ENCODE measurements around the gene SEC11A.
"Not testable (repeated sequence)": the region's sequence is repeated elsewhere in the genome, so short reads cannot be mapped to it uniquely, and the experiment has no call there.

Gene SEC11A

DNA sequence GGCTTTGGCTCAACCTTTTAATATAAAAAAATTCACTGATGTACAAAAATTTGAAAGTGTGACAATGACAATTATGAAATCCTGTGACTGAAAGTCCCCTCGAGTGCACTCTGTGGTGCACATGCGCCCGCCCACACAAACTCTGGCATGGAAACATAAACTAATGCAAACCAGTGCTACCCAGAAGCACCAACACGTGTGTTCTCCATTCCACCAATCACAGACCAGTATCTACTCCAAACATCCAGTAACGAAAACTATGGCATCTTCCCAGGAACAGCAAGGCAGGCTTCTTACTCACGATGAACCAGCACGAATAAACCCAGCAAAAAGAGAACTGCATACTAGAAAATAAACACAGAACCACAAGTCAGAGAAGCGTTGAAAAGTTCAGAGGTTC, 46.2 kb downstream of the SEC11A start:
- no peak for DNase-seq

- DNase-seq: no peak
Observed at GRCh38 chr15:84668221-84668982, 47.5 kb downstream of the SEC11A start.

DNA sequence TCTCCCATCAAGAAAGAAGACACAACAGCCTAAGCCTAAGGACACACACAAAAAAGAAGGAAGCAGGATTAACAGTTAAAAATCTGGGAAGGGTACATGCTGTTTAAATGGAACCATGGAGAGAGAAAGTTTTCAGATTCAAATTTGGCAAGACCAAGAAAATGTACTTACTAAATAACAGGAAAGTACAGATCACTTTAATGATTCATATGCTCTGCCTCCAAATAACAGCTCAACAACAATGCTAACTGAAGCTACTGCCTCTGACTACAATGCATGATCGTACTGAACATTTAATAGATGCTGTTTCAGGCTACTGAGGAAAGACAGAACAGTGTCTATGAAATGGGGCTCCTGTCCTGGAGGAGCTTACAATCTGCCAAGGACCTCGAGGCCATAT, 49.6 kb downstream of the SEC11A start:
- no peak for DNase-seq

DNA sequence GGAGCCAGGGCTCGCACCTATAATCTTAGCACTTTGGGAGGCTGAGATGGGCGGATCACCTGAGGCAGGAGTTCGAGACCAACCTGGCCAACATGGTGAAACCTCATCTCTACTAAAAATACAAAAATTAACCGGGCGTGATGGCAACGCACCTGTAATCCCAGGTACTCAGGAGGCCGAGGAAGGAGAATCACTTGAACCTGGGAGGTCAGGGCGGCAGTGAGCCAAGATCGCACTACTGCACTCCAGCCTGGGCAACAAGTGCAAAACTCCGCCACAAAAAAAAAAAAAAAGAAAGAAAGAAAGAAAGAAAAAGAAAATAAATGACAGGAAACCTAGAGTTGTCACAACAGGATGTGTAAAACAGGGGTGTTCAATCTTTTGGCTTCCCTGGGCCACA, 54.9 kb downstream of the SEC11A start:
- no peak for DNase-seq

DNA sequence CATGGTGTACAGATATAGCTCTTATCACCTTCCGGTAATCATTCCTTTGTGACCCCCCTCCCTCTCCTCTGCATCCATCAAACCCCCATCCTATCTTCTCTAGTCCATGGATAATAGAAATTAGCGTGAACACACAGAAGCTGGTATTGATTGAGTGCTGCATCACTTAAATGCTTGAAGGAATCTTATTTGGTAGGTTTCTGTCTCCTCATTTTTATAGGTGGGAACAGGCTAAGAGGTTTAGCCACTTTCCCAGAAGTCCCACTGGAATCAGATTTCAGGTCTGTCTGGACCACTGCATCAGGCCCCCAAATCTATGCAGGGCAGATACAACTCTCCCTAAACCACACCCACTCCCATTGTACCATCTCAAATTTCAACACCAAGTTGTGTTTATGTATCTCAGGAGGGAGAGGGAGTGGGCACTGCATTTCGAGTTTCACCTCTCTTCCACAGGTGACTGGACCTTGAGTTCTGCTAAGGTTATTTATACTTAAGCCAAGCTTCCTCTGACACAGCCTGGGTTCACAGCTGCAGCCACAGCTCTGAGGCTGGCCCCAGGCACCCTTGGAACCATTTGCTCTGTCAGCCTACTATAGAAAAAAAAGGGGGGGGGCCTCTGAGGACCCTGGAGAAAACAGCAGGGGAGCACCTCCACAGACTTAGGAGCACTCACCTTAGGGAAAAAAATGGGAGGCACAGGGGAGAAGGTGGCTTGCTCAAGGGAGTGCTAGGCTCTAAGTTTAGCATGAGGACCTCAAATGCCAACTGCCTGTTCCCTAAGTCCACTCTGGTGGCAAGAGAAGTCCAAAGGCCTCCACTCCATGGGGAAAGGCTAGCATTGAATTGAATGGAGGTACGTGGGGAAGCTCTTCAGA, 55.8 kb downstream of the SEC11A start:
- DNase-seq: no peak

DNA sequence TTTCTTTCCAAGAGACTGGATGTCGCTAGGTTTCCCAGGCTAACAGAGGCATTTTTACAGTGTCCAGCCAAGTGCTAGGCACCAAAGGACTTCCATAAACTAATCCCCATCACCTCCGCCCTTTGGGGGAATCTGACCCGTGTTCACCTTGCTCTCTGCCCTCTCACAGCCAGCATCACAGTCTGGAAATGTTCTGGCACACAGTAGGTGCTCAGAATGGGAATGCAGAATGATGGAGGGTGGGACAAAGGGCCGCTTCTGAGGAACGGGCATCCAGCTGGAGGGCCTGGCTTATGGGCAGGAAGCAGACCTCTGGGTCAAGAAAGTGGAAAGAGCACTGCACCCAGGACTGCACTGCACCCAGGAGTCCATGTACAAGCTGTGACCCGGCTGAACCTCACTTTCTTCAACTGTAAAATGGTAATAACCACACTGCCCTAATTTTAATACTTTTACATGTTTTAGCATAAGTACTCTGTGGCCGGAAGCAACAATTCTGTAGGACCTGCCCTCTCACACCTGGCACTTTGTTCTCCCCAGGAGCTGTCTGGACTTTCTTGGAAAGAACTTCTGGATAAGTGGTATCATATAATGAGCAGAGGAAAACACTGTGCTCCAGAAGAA, 57.0 kb downstream of the SEC11A start:
- no peak for DNase-seq

- peak; percentile 79 for DNase-seq
Observed at GRCh38 chr15:84658080-84658787, 57.7 kb downstream of the SEC11A start, which contains the start of gene NMB. Gene NMB, minus strand, starts transcription at chr15:84658199. Its CDS starts 47 bp downstream, at chr15:84658152.

DNA sequence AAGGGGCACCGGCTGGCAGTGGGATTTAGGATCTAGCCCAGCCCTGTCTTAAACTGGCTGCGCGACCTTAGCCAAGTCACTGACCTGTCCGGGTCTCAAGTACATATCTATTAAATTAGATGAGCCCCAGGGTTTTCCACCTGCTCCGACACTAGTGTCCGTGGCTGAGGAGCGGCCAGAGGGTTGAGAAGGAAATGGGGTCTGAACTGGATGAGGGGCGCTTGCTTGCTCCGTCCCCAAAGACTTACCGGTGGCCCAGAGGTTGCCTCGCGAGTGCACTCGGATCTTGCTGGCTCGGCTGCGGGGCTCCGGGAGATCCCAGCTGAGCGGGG, 58.2 kb downstream of the SEC11A start:
- DNase-seq: no peak

DNA sequence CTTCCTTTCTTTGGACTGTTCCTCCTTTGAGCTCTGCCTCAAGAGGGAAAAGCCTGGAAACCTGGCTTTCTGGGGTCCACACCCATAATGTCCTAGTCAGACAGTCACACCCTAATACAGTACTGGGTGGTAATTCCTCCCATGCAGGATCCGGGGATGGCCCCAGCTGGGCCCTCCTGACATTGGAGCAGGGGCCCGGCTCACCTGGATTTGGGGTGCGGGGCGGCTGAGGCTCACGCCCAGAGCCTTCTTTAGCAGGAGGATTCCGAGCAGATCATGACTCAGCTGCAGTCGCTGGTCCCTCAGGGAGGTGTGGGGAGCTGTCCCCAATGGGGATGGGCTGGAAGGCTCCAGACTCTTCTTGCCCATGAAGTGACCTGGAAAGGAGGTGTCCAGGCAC, 59.0 kb downstream of the SEC11A start:
- DNase-seq: no peak

GRCh38 chr15:84654689-84655453, 61.1 kb downstream of the SEC11A start:
- peak; percentile 69 for DNase-seq

DNA sequence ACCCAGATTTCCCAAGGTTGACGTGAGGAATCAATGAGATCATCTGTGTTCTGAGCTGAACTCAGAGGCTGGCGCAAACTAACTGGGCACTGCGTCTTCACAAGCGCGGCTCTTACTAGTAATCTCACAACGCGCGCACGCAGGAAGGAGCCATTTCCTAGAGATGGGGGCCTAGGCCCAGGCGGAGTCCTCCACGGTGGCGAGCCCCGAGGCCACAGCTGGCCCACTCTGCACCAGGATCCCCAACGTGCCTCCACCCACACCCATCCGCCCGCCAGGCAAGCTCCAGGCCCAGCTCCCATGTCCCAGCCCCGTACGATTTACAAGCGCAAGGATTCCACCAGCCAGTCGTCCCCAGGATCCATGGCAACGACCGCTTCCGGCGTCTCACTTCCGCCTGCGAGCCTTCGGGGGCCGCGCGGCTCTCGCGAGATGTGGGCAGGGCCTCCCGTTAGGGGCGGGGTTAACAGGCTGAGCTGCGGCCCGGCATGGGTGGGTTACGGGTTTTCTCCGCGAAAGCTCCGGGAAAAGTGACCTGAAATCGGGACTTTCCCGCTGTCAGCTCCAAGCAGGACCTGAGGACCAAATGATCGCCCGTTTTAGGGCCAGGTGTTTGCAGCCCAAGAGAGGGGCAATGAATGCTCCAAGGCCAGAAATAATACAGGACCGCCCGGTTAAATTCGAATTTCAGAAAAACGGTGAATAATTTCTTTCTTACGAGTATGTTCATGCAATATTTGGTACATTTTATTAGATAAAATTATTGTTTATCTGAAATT, 61.8 kb downstream of the SEC11A start, which contains the start of gene WDR73:
Gene WDR73, minus strand, starts transcription at position 374 of the 779 bp plus-strand sequence. Its CDS starts 9 bp downstream, at position 365.
- DNase-seq: peak; percentile 95

DNA sequence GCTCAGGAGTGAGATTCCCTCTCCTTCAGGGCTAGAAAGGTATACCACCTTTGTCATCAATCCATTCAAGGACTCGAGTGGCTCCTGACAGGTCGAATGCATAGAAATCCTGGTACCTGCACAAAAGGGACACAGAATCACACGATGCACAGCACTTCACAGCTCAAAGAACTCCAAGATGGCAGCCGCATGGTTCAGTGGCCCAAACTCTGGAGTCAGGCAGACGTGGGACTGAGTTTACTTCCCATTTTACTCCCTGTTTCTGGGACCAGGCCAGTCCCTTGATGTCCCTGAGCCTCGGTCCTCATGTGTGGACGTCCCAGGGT, 62.4 kb downstream of the SEC11A start:
- DNase-seq: no peak

DNA sequence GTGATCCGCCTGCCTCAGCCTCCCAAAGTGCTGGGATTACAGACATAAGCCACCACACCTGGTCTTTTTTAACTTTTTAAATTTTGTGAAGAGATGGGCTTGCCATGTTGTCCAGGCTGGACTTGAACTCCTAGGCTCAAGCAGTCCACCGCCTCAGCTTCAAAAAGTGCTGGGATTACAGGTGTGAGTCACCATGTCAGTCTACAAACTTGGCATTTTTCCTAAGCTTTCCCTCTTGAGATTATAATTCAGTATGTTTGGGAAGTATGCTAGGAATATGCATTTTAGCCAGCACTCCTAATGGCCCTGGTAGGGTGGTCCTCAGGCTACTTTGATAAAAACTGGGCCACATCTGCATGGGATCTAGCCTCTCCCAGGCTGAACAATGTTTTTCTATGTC, 66.2 kb downstream of the SEC11A start:
- DNase-seq: no peak

- DNase-seq: no peak
Observed at GRCh38 chr15:84648539-84648938, 67.4 kb downstream of the SEC11A start.

- no peak for DNase-seq
Observed at GRCh38 chr15:84647726-84648125, 68.2 kb downstream of the SEC11A start.

DNA sequence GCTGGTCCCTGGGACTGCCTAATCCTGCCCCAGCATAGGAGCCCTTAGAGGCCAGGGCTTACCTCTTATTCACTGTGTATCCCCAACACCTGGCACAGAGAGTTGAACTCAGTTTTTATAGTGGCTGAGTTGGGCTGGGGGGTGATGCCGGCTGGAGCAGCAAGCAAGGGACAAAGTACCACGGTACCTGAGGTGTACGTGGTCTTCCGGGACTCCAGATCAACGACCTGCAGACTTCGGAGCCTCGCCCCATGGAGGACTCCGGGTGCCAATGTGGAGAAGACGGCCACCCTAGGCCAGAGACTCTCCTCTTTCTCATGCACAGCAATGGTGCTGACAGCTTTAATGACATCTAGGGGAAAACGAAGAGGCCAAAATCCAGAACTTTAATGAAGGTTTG, 69.9 kb downstream of the SEC11A start:
- DNase-seq: no peak

GRCh38 chr15:84645496-84645895, 70.4 kb downstream of the SEC11A start:
- no peak for DNase-seq

GRCh38 chr15:84643838-84644237, 72.1 kb downstream of the SEC11A start:
- no peak for DNase-seq

DNA sequence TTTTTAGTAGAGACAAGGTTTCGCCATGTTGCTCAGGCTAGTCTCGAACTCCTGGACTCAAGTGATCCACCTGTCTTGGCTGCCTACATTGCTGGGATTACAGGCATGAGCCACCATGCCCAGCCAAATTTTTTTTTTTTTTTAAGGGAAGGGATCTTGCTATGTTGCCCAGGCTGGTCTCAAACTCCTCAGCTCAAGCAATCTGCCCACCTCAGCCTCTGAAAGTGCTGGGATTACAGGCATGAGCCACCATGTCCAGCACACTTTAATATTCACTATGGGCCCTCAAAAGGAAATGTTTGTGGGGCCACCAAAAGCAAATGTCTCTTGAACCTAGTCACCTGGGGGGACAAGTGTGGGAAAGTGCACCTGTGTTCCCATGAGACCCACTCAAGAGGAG, 73.3 kb downstream of the SEC11A start:
- DNase-seq: not testable (repeated sequence)

GRCh38 chr15:84641871-84642270, 74.1 kb downstream of the SEC11A start:
- not testable (repeated sequence) for DNase-seq

- DNase-seq: no peak
Observed at GRCh38 chr15:84638103-84638502, 77.8 kb downstream of the SEC11A start.
